NT2/D1 (cell line): Measurements from ENCODE around the gene DEPDC7.

ENCODE experiments used
- DNase-seq: peaks from one replicate; pipeline ENCODE4 v3.0.0-alpha.2; 2011; ENCODE audit warnings: low read depth, low spot score
- H3K27me3 ChIP-seq: 2 replicates; pipeline ENCODE4 v1.6.0; 2011; ENCODE audit warnings: mild to moderate bottlenecking; ENCODE audit not compliant: insufficient read length, insufficient read depth
- H3K36me3 ChIP-seq: 2 replicates; pipeline ENCODE4 v1.6.1; 2011; ENCODE audit warnings: mild to moderate bottlenecking, low read length, mixed read lengths; ENCODE audit not compliant: insufficient read depth, insufficient read length
- H3K4me1 ChIP-seq: 2 replicates; pipeline ENCODE4 v1.5.1; 2011; ENCODE audit not compliant: insufficient read depth, insufficient read length
- H3K4me3 ChIP-seq: 2 replicates; pipeline ENCODE4 v1.5.1; 2011; ENCODE audit warnings: low read depth; ENCODE audit not compliant: insufficient read length
- H3K9ac ChIP-seq: 2 replicates; pipeline ENCODE4 v1.6.0; 2011; ENCODE audit warnings: low read depth; ENCODE audit not compliant: insufficient read length
- H3K9me3 ChIP-seq: 2 replicates; pipeline ENCODE4 v1.5.1; 2011; ENCODE audit warnings: mild to moderate bottlenecking, low read length; ENCODE audit not compliant: insufficient read depth
- SUZ12 ChIP-seq: IDR thresholded peaks from 2 replicates; pipeline ENCODE4 v1.6.1; 2011; ENCODE audit not compliant: insufficient read length, insufficient read depth; ENCODE audit errors: extremely low read depth
- YY1 ChIP-seq: IDR thresholded peaks from 2 replicates; pipeline ENCODE4 v1.6.1; 2011; ENCODE audit not compliant: insufficient read length, insufficient read depth
- ZNF274 ChIP-seq: IDR thresholded peaks from 2 replicates; pipeline ENCODE4 v1.6.1; 2011; ENCODE audit warnings: mild to moderate bottlenecking, low read depth, low read length

The DEPDC7 gene

GRCh38 chr11:33005175-33005574 lies 10.5 kb upstream of the DEPDC7 start:
- no peaks in the 10 kb centered on the region for H3K27me3 ChIP-seq
- no peaks in the 10 kb centered on the region for H3K9me3 ChIP-seq
- no peak for DNase-seq
- TF ChIP-seq ZNF274: no peak
- TF ChIP-seq YY1: no peak
- no peak for TF ChIP-seq SUZ12
- H3K9ac ChIP-seq: no peak overlapping the region
- H3K4me1 ChIP-seq: no peaks in the 10 kb centered on the region
- H3K4me3 ChIP-seq: no peak overlapping the region
- H3K36me3 ChIP-seq: no peaks in the 10 kb centered on the region

- Histone ChIP-seq H3K9me3 (no peaks in the 10 kb centered on the region), H3K36me3 (no peaks in the 10 kb centered on the region)
Observed at GRCh38 chr11:33006010-33006409, 9.7 kb upstream of the DEPDC7 start.

GRCh38 chr11:33013755-33014154 lies 1.9 kb upstream of the DEPDC7 start:
- H3K4me1 ChIP-seq: no peaks in the 10 kb centered on the region
- H3K4me3 ChIP-seq: no peak overlapping the region
- no peak overlapping the region for H3K9ac ChIP-seq
- H3K36me3 ChIP-seq: no peaks in the 10 kb centered on the region
- no peak for TF ChIP-seq YY1
- TF ChIP-seq SUZ12: no peak
- TF ChIP-seq ZNF274: no peak
- no peaks in the 10 kb centered on the region for H3K9me3 ChIP-seq
- H3K27me3 ChIP-seq: peaks cover 8% of the 10 kb centered on the region
- DNase-seq: no peak

More at GRCh38 chr11:33006010-33006409, 9.7 kb upstream of the DEPDC7 start:
- Histone ChIP-seq H3K4me3 (no peak overlapping the region), H3K4me1 (no peaks in the 10 kb centered on the region), H3K27me3 (no peaks in the 10 kb centered on the region), H3K9ac (no peak overlapping the region)
- no peak for DNase-seq
- no peak for TF ChIP-seq SUZ12
- no peak for TF ChIP-seq ZNF274
- no peak for TF ChIP-seq YY1

GRCh38 chr11:33016654-33017053 lies 976 bp downstream of the DEPDC7 start:
- Histone ChIP-seq H3K4me1 (no peaks in the 10 kb centered on the region), H3K27me3 (peaks cover 8% of the 10 kb centered on the region), H3K9me3 (no peaks in the 10 kb centered on the region), H3K36me3 (no peaks in the 10 kb centered on the region), H3K9ac (peak overlapping the region; percentile 71), H3K4me3 (peak overlapping the region; percentile 49)
- TF ChIP-seq ZNF274 (no peak), YY1 (no peak), SUZ12 (no peak)
- DNase-seq: no peak

GRCh38 chr11:33017478-33017877 lies 1.8 kb downstream of the DEPDC7 start:
- no peak overlapping the region for H3K4me3 ChIP-seq
- no peaks in the 10 kb centered on the region for H3K4me1 ChIP-seq
- H3K9ac ChIP-seq: no peak overlapping the region

GRCh38 chr11:33017965-33018364 lies 2.3 kb downstream of the DEPDC7 start:
- Histone ChIP-seq H3K9me3 (no peaks in the 10 kb centered on the region), H3K9ac (no peak overlapping the region), H3K36me3 (no peaks in the 10 kb centered on the region), H3K27me3 (peaks cover 8% of the 10 kb centered on the region), H3K4me1 (no peaks in the 10 kb centered on the region), H3K4me3 (no peak overlapping the region)
- TF ChIP-seq ZNF274 (no peak), YY1 (no peak), SUZ12 (no peak)
- no peak for DNase-seq

More at GRCh38 chr11:33017478-33017877, 1.8 kb downstream of the DEPDC7 start:
- Histone ChIP-seq H3K36me3 (no peaks in the 10 kb centered on the region), H3K9me3 (no peaks in the 10 kb centered on the region), H3K27me3 (peaks cover 8% of the 10 kb centered on the region)
- DNase-seq: no peak
- TF ChIP-seq YY1 (no peak), ZNF274 (no peak), SUZ12 (no peak)

- H3K27me3 ChIP-seq: peaks cover 8% of the 10 kb centered on the region
- no peak overlapping the region for H3K4me3 ChIP-seq
- H3K9me3 ChIP-seq: no peaks in the 10 kb centered on the region
- H3K36me3 ChIP-seq: no peaks in the 10 kb centered on the region
- no peak overlapping the region for H3K9ac ChIP-seq
- DNase-seq: no peak
- no peaks in the 10 kb centered on the region for H3K4me1 ChIP-seq
- TF ChIP-seq ZNF274: no peak
- no peak for TF ChIP-seq YY1
- no peak for TF ChIP-seq SUZ12
Observed at GRCh38 chr11:33018840-33019239, 3.2 kb downstream of the DEPDC7 start.

- no peaks in the 10 kb centered on the region for H3K36me3 ChIP-seq
- no peak for DNase-seq
- H3K27me3 ChIP-seq: peaks cover 4% of the 10 kb centered on the region
- TF ChIP-seq ZNF274 (no peak), YY1 (no peak), SUZ12 (no peak)
- H3K4me1 ChIP-seq: no peaks in the 10 kb centered on the region
- H3K4me3 ChIP-seq: no peak overlapping the region
- no peaks in the 10 kb centered on the region for H3K9me3 ChIP-seq
- H3K9ac ChIP-seq: no peak overlapping the region
Observed at GRCh38 chr11:33021501-33021900, 5.8 kb downstream of the DEPDC7 start.
